Spleen (tissue), 7 donors: Measurements from ENCODE around the gene EGFR.

Experiments
- CTCF ChIP-seq, 11 experiments: fragments of 200-600 bp in 7 of 11; fragments of 450-650 bp in 4 of 11; sonication (generic) in 4 of 11; IDR thresholded peaks in 8 of 11; conservative IDR thresholded peaks in 3 of 11; 1 replicate in 7 of 11; 2 replicates in 4 of 11; pipeline versions ENCODE4 v1.4.0 to v1.8.0; 2016 to 2021; ENCODE audit warnings: antibody characterized with exemption in 11 of 11, inconsistent platforms in 4 of 11, mild to moderate bottlenecking in 1 of 11
- POLR2AphosphoS5 ChIP-seq, 3 donors: sonication (generic); formaldehyde crosslinking; IDR thresholded peaks; one replicate each; pipeline ENCODE4 v1.5.1; 2017; ENCODE audit warnings: antibody characterized with exemption in 3 of 3
- donor health status: DM: no; HTN: no; CAD: no; lungs with moderate emphysema.
- donor health status: DM: no; HTN: no; CAD: no.
- donor health status: DM: no; HTN: no; CAD: no.

- no peak for TF ChIP-seq POLR2AphosphoS5 (IDR thresholded peaks at IDR 0.05)
- TF ChIP-seq CTCF (IDR thresholded peaks at IDR 0.05 in 8 of 11, conservative IDR thresholded peaks at IDR 0.05 in 3 of 11), result no peak
Observed at GRCh38 chr7:55162476-55162875, 143.7 kb downstream of the EGFR start.
